CD14-positive monocyte (primary cell): ENCODE results near the gene ZNF439. TPM values are rescaled to one million over a fixed set of nuclear protein-coding genes. Genes with fewer than 3 reads are reported as not detected.
"Not testable (repeated sequence)": the region's sequence is repeated elsewhere in the genome, so short reads cannot be mapped to it uniquely, and the experiment has no call there.

Source experiments
- DNase-seq, 3 donors: peaks; one replicate each; pipeline ENCODE4 v3.0.0-alpha.2; 2011 to 2022
- H2AFZ ChIP-seq: 2 replicates; pipeline ENCODE4 v1.6.0; 2012; ENCODE audit warnings: mild to moderate bottlenecking, low read depth, low read length, inconsistent platforms; ENCODE audit not compliant: insufficient read depth, poor library complexity, severe bottlenecking
- H3K27ac ChIP-seq, 2 donors: 1 replicate in 1 of 2; 2 replicates in 1 of 2; pipeline ENCODE4 v1.5.1; 2012 to 2013; ENCODE audit warnings: low read length in 2 of 2, control low read depth in 1 of 2, inconsistent platforms in 1 of 2, low read depth in 1 of 2, mild to moderate bottlenecking in 1 of 2
- H3K27me3 ChIP-seq, 2 donors: one replicate each; pipeline versions ENCODE4 v1.6.0 to v1.6.1; 2011 to 2013; ENCODE audit warnings: low read length in 2 of 2; ENCODE audit not compliant: control insufficient read depth in 2 of 2, insufficient read depth in 2 of 2
- H3K36me3 ChIP-seq, 2 donors: replicated peaks in 1 of 2; 1 replicate in 1 of 2; 2 replicates in 1 of 2; pipeline versions ENCODE4 v1.5.1 to v1.6.1; 2012 to 2013; ENCODE audit warnings: low read length in 2 of 2, control low read depth in 1 of 2, inconsistent platforms in 1 of 2, mild to moderate bottlenecking in 1 of 2; ENCODE audit not compliant: insufficient read depth in 2 of 2, control insufficient read depth in 1 of 2
- H3K4me1 ChIP-seq, 2 donors: 1 replicate in 1 of 2; 2 replicates in 1 of 2; pipeline versions ENCODE4 v1.5.1 to v1.6.1; 2012 to 2013; ENCODE audit warnings: low read length in 2 of 2, control low read depth in 1 of 2, inconsistent platforms in 1 of 2, mild to moderate bottlenecking in 1 of 2, moderate library complexity in 1 of 2; ENCODE audit not compliant: insufficient read depth in 2 of 2, control insufficient read depth in 1 of 2
- H3K4me2 ChIP-seq: replicated peaks from 2 replicates; pipeline ENCODE3; 2012; ENCODE audit warnings: low read length, moderate library complexity, mild to moderate bottlenecking; ENCODE audit not compliant: poor library complexity, severe bottlenecking; ENCODE audit errors: extremely low read depth
- H3K4me3 ChIP-seq, 3 experiments: fragments of 200-600 bp in 1 of 3; sonication (generic) in 1 of 3; replicated peaks in 1 of 3; 1 replicate in 2 of 3; 2 replicates in 1 of 3; pipeline ENCODE4 v1.5.1; 2011 to 2013; ENCODE audit warnings: low read length in 3 of 3, mild to moderate bottlenecking in 3 of 3, control low read depth in 2 of 3, low read depth in 2 of 3, inconsistent platforms in 1 of 3, moderate library complexity in 1 of 3
- H3K79me2 ChIP-seq: 2 replicates; pipeline ENCODE4 v1.6.0; 2012; ENCODE audit warnings: mild to moderate bottlenecking, control low read depth, inconsistent platforms, low read length, moderate library complexity; ENCODE audit not compliant: insufficient read depth
- H3K9ac ChIP-seq: 2 replicates; pipeline ENCODE4 v1.6.0; 2017; ENCODE audit warnings: low read length, mild to moderate bottlenecking; ENCODE audit not compliant: insufficient read depth, poor library complexity, severe bottlenecking
- H3K9me3 ChIP-seq, 2 donors: replicated peaks in 1 of 2; 1 replicate in 1 of 2; 2 replicates in 1 of 2; pipeline versions ENCODE4 v1.5.1 to v1.6.1; 2012 to 2013; ENCODE audit warnings: low read length in 2 of 2, control low read depth in 1 of 2; ENCODE audit not compliant: control insufficient read depth in 1 of 2, insufficient read depth in 1 of 2
- H4K20me1 ChIP-seq: 2 replicates; pipeline ENCODE4 v1.6.0; 2012; ENCODE audit warnings: mild to moderate bottlenecking, low read length, control low read depth, moderate library complexity; ENCODE audit not compliant: insufficient read depth
- H3K27ac Mint-ChIP-seq, 7 donors: one replicate each; pipeline ENCODE4 v1.8.0; 2020; ENCODE audit warnings: mild to moderate bottlenecking in 7 of 7, mixed read lengths in 7 of 7, moderate library complexity in 6 of 7, inconsistent platforms in 2 of 7
- H3K27me3 Mint-ChIP-seq, 3 donors: one replicate each; pipeline ENCODE4 v1.8.0; 2021 to 2022; ENCODE audit warnings: low read depth in 3 of 3, mild to moderate bottlenecking in 3 of 3, mixed read lengths in 3 of 3, moderate library complexity in 3 of 3, inconsistent platforms in 1 of 3
- H3K36me3 Mint-ChIP-seq, 2 donors: one replicate each; pipeline ENCODE4 v1.8.0; 2020; ENCODE audit warnings: mixed read lengths in 2 of 2, inconsistent platforms in 1 of 2, mild to moderate bottlenecking in 1 of 2
- H3K4me1 Mint-ChIP-seq: one replicate; pipeline ENCODE4 v1.8.0; 2020; ENCODE audit warnings: mild to moderate bottlenecking, mixed read lengths
- H3K4me3 Mint-ChIP-seq, 2 donors: one replicate each; pipeline ENCODE4 v1.8.0; 2020; ENCODE audit warnings: mild to moderate bottlenecking in 2 of 2, mixed read lengths in 2 of 2, moderate library complexity in 1 of 2
- H3K9me3 Mint-ChIP-seq, 7 donors: one replicate each; pipeline ENCODE4 v1.8.0; 2020 to 2022; ENCODE audit warnings: mixed read lengths in 7 of 7, mild to moderate bottlenecking in 6 of 7, moderate library complexity in 6 of 7, inconsistent platforms in 2 of 7
- WGBS: methylation state at CpG from one replicate; pipeline ENCODE4 v1.1.5; 2013; ENCODE audit warnings: missing lambda C conversion rate; ENCODE audit not compliant: insufficient coverage; 5-methylcytosine and 5-hydroxymethylcytosine counted together
- intact Hi-C, 2 donors: fragments of 100-400 bp; cut with micrococcal nuclease; formaldehyde crosslinking; loops; one replicate each; pipeline versions ENCODE4 v1.15.0 to v1.15.1; 2023
- polyA plus RNA-seq, 3 donors: library from polyadenylated mRNA; depleted of rRNA in 1 of 3; unstranded in 2 of 3; stranded (reverse) in 1 of 3; fragments of 300-500 nt in 2 of 3; fragments of >200 nt in 1 of 3; fragmentation: Illumina TruSeq in 2 of 3; gene quantifications; 1 replicate in 2 of 3; 2 replicates in 1 of 3; pipeline ENCODE4 v1.2.3, GENCODE V29; 2012 to 2021
- TF ChIP-seq, protein P1 (sequence below): fragments of 200-600 bp; IDR thresholded peaks from one replicate; pipeline ENCODE4 v1.8.0; 2022; ENCODE audit warnings: antibody characterized with exemption, mild to moderate bottlenecking

ZNF439 gene
- polyA plus RNA-seq, 3 donors, result 0.31 to 2.1 (median 0.82) TPM

GRCh38 chr19:11860721-11861120 is 12.2 kb downstream of the ZNF439 start:
- no peaks in the 10 kb centered on the region for H3K4me1 ChIP-seq
- Mint-ChIP-seq H3K4me3 (no peak overlapping the region), H3K4me1 (no peaks in the 10 kb centered on the region), H3K27ac (no peak overlapping the region), H3K36me3 (peaks cover 5 to 47% of the 10 kb centered on the region in 2 donors), H3K9me3 (peaks cover 48 to 98% (median 89%) of the 10 kb centered on the region in 7 donors), H3K27me3 (peaks cover 0 to under 1% (median 0%) of the 10 kb centered on the region in 3 donors)
- H3K4me2 ChIP-seq, result no peak overlapping the region
- 100% methylated on average over 3 of the region's 7 CpGs for WGBS
- H3K36me3 ChIP-seq, result peaks cover 0 to 40% of the 10 kb centered on the region in 2 donors
- TF ChIP-seq, protein P1, sequence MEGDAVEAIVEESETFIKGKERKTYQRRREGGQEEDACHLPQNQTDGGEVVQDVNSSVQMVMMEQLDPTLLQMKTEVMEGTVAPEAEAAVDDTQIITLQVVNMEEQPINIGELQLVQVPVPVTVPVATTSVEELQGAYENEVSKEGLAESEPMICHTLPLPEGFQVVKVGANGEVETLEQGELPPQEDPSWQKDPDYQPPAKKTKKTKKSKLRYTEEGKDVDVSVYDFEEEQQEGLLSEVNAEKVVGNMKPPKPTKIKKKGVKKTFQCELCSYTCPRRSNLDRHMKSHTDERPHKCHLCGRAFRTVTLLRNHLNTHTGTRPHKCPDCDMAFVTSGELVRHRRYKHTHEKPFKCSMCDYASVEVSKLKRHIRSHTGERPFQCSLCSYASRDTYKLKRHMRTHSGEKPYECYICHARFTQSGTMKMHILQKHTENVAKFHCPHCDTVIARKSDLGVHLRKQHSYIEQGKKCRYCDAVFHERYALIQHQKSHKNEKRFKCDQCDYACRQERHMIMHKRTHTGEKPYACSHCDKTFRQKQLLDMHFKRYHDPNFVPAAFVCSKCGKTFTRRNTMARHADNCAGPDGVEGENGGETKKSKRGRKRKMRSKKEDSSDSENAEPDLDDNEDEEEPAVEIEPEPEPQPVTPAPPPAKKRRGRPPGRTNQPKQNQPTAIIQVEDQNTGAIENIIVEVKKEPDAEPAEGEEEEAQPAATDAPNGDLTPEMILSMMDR, result no peak
- peaks cover 3% of the 10 kb centered on the region for H3K79me2 ChIP-seq
- no peaks in the 10 kb centered on the region for H3K27me3 ChIP-seq
- DNase-seq, result no peak
- H3K9me3 ChIP-seq, result peaks cover 84 to 100% of the 10 kb centered on the region in 2 donors
- intact Hi-C loops, result no loop called here
- H3K9ac ChIP-seq, result no peak overlapping the region
- H3K27ac ChIP-seq, result no peak overlapping the region
- H3K4me3 ChIP-seq, result no peak overlapping the region
- H4K20me1 ChIP-seq, result no peaks in the 10 kb centered on the region
- H2AFZ ChIP-seq, result no peak overlapping the region

DNA sequence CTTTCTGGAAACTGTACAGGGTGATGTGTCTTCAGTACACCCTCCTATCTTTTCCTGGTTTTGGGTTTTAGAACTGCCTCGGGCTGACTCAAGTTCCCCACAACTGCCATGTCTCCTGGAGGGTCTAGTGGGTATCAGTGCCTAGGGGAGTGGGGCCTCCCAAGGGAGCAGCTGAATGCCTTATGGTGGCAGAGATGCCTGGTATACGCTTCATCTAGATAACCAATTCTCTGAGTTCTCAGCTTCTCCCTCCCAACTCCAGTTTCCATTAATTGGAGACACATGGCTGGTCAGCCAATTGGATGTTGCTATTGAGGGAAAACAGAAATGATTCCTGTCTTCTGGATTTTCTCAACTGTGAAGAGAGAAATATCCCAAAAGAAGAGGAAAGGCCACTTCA is 12.8 kb downstream of the ZNF439 start:
- intact Hi-C loops, result no loop called here
- no peak for DNase-seq
- no peaks in the 10 kb centered on the region for H3K27me3 Mint-ChIP-seq
- Histone ChIP-seq H3K9ac (no peak overlapping the region), H2AFZ (no peak overlapping the region), H4K20me1 (no peaks in the 10 kb centered on the region), H3K4me3 (no peak overlapping the region), H3K4me1 (no peaks in the 10 kb centered on the region), H3K36me3 (peaks cover 3 to 40% of the 10 kb centered on the region in 2 donors), H3K9me3 (peaks cover 85 to 100% of the 10 kb centered on the region in 2 donors), H3K79me2 (peaks cover 2% of the 10 kb centered on the region), H3K4me2 (no peak overlapping the region), H3K27me3 (no peaks in the 10 kb centered on the region), H3K27ac (no peak overlapping the region)
- H3K4me1 Mint-ChIP-seq, result no peaks in the 10 kb centered on the region
- TF ChIP-seq, protein P1, result no peak
- WGBS, result 67% methylated on average over 1 of the region's 2 CpGs
- peaks cover 7 to 49% of the 10 kb centered on the region in 2 donors for H3K36me3 Mint-ChIP-seq
- H3K4me3 Mint-ChIP-seq, result no peak overlapping the region
- H3K27ac Mint-ChIP-seq, result no peak overlapping the region
- H3K9me3 Mint-ChIP-seq, result peaks cover 45 to 98% (median 89%) of the 10 kb centered on the region in 7 donors

GRCh38 chr19:11867766-11868165 is 19.2 kb downstream of the ZNF439 start:
- H3K27me3 Mint-ChIP-seq, DNase-seq, H3K79me2 ChIP-seq, H3K4me3 Mint-ChIP-seq, H3K27ac ChIP-seq, intact Hi-C loops, H3K9ac ChIP-seq, H2AFZ ChIP-seq, H3K4me2 ChIP-seq, H3K4me1 Mint-ChIP-seq, H3K4me1 ChIP-seq, H4K20me1 ChIP-seq, H3K27ac Mint-ChIP-seq, H3K27me3 ChIP-seq: not testable (repeated sequence)
- peaks cover 69 to 98% of the 10 kb centered on the region in 2 donors for H3K9me3 ChIP-seq
- H3K36me3 Mint-ChIP-seq, result peaks cover 27 to 58% of the 10 kb centered on the region in 2 donors
- peaks cover 39 to 93% (median 83%) of the 10 kb centered on the region in 7 donors for H3K9me3 Mint-ChIP-seq
- WGBS, result no CpG with 5 or more reads among the region's 4 CpGs
- peak overlapping the region in 1 of 3 experiments; percentile 32 for H3K4me3 ChIP-seq
- peaks cover 18 to 64% of the 10 kb centered on the region in 2 donors for H3K36me3 ChIP-seq
